Smooth muscle cell (in vitro differentiated cells): ENCODE results near the gene ALDH16A1. TPM values are rescaled to one million over a fixed set of nuclear protein-coding genes. Genes with fewer than 3 reads are reported as not detected.

Experiments
- DNase-seq: peaks from one replicate; lab custom pipeline; 2025; ENCODE audit not compliant: unreplicated experiment; lab: John Stamatoyannopoulos, UW
- H2AFZ ChIP-seq: fragments of 200-600 bp; sonication (generic); 2 replicates; pipeline ENCODE4 v1.6.0; 2016; ENCODE audit warnings: antibody characterized with exemption, low read depth, mild to moderate bottlenecking
- H3F3A ChIP-seq: fragments of 200-600 bp; sonication (generic); 2 replicates; pipeline ENCODE4 v1.6.0; 2017; ENCODE audit warnings: antibody characterized with exemption, low read depth
- H3K27ac ChIP-seq: fragments of 200-600 bp; sonication (generic); 2 replicates; pipeline ENCODE4 v1.5.1; 2016; ENCODE audit warnings: low read depth, mild to moderate bottlenecking
- H3K27me3 ChIP-seq: fragments of 200-600 bp; sonication (generic); 2 replicates; pipeline ENCODE4 v1.6.1; 2016; ENCODE audit warnings: low read depth, mild to moderate bottlenecking
- H3K36me3 ChIP-seq: fragments of 200-600 bp; sonication (generic); 2 replicates; pipeline ENCODE4 v1.5.1; 2016; ENCODE audit warnings: low read depth
- H3K4me1 ChIP-seq: fragments of 200-600 bp; sonication (generic); 2 replicates; pipeline ENCODE4 v1.5.1; 2016; ENCODE audit warnings: low read depth
- H3K4me2 ChIP-seq: fragments of 200-600 bp; sonication (generic); 2 replicates; pipeline ENCODE4 v1.6.0; 2016; ENCODE audit warnings: mild to moderate bottlenecking
- H3K4me3 ChIP-seq: fragments of 200-600 bp; sonication (generic); 2 replicates; pipeline ENCODE4 v1.5.1; 2016; ENCODE audit warnings: mild to moderate bottlenecking
- H3K79me2 ChIP-seq: fragments of 200-600 bp; sonication (generic); 2 replicates; pipeline ENCODE4 v1.6.0; 2016; ENCODE audit warnings: low read depth, mild to moderate bottlenecking
- H3K9ac ChIP-seq: fragments of 200-600 bp; sonication (generic); 2 replicates; pipeline ENCODE4 v1.6.0; 2016; ENCODE audit warnings: low read depth
- H3K9me3 ChIP-seq: fragments of 200-600 bp; sonication (generic); replicated peaks from 2 replicates; pipeline ENCODE4 v1.5.1; 2016; ENCODE audit warnings: low read depth
- H4K20me1 ChIP-seq: fragments of 200-600 bp; sonication (generic); 2 replicates; pipeline ENCODE4 v1.6.0; 2016; ENCODE audit warnings: low read depth
- CTCF ChIP-seq: fragments of 200-600 bp; sonication (generic); IDR thresholded peaks from 2 replicates; pipeline ENCODE4 v1.5.1; 2017; ENCODE audit warnings: borderline replicate concordance, mild to moderate bottlenecking, antibody characterized with exemption; ENCODE audit not compliant: insufficient read depth, poor library complexity, severe bottlenecking
- WGBS: methylation state at CpG from one replicate; pipeline ENCODE4 v1.1.7; 2016; ENCODE audit warnings: low lambda C conversion rate; 5-methylcytosine and 5-hydroxymethylcytosine counted together
- polyA plus RNA-seq: library from polyadenylated mRNA; unstranded; fragments of >200 nt; fragmentation: Nextera tagmentation; extraction: Ambion mirVana; gene quantifications from 2 replicates; pipeline ENCODE4 v1.2.1, GENCODE V29; 2016
- total RNA-seq: library from RNA; depleted of rRNA; stranded (reverse); fragments of >200 nt; gene quantifications from 2 replicates; pipeline ENCODE4 v1.2.3, GENCODE V29; 2014

ALDH16A1 gene
- total and polyA plus RNA-seq, 2 experiments from 2014 or later, result 10.5 to 24.6 TPM

- TF ChIP-seq CTCF, result peak; percentile 29
- DNase-seq, result no peak
- no peak overlapping the region for H3K9ac ChIP-seq
- peaks cover 99% of the 10 kb centered on the region for H3K27me3 ChIP-seq
- H3K4me2 ChIP-seq, result peak overlapping the region; percentile 65
- 9% methylated on average over 38 of the region's 58 CpGs for WGBS
- H3K27ac ChIP-seq, result no peak overlapping the region
- H3K36me3 ChIP-seq, result no peaks in the 10 kb centered on the region
- no peaks in the 10 kb centered on the region for H3K79me2 ChIP-seq
- H3F3A ChIP-seq, result peaks cover 3% of the 10 kb centered on the region
- no peak overlapping the region for H2AFZ ChIP-seq
- H3K9me3 ChIP-seq, result no peaks in the 10 kb centered on the region
- no peaks in the 10 kb centered on the region for H4K20me1 ChIP-seq
- H3K4me1 ChIP-seq, result peaks cover 13% of the 10 kb centered on the region
- H3K4me3 ChIP-seq, result no peak overlapping the region
These were observed 30.5 kb upstream of the ALDH16A1 start for GRCh38 chr19:49422407-49423070.

- no peak for DNase-seq
- peaks cover 99% of the 10 kb centered on the region for H3K27me3 ChIP-seq
- H3K4me1 ChIP-seq, result peaks cover 19% of the 10 kb centered on the region
- H3K4me2 ChIP-seq, result peak within 1 kb of the TSS; percentile 65
- no peaks in the 10 kb centered on the region for H3K9me3 ChIP-seq
- TF ChIP-seq CTCF, result no peak
- H3K36me3 ChIP-seq, result no peaks in the 10 kb centered on the region
- H2AFZ ChIP-seq, result no peak within 1 kb of the TSS
- no peak within 1 kb of the TSS for H3K4me3 ChIP-seq
- 33% methylated on average over 40 of the region's 42 CpGs for WGBS
- H3K79me2 ChIP-seq, result no peaks in the 10 kb centered on the region
- H3K27ac ChIP-seq, result no peak within 1 kb of the TSS
- no peaks in the 10 kb centered on the region for H4K20me1 ChIP-seq
- peaks cover 3% of the 10 kb centered on the region for H3F3A ChIP-seq
- H3K9ac ChIP-seq, result no peak within 1 kb of the TSS
These were observed 29.7 kb upstream of the ALDH16A1 start, which contains the start of gene PTH2 for GRCh38 chr19:49423071-49423984. TSS of gene PTH2 (minus strand) at chr19:49423441. CDS start at chr19:49423339, 102 bp downstream.

GRCh38 chr19:49423985-49424303 is 29.1 kb upstream of the ALDH16A1 start:
- H3K4me2 ChIP-seq, result no peak overlapping the region
- peaks cover 19% of the 10 kb centered on the region for H3K4me1 ChIP-seq

More at GRCh38 chr19:49423985-49424303, 29.1 kb upstream of the ALDH16A1 start:
- 37% methylated on average over 3 of the region's 3 CpGs for WGBS
- H3K9me3 ChIP-seq, result no peaks in the 10 kb centered on the region
- DNase-seq, result no peak
- no peaks in the 10 kb centered on the region for H3K79me2 ChIP-seq
- no peak overlapping the region for H3K9ac ChIP-seq
- peaks cover 3% of the 10 kb centered on the region for H3F3A ChIP-seq
- H3K27me3 ChIP-seq, result peaks cover 99% of the 10 kb centered on the region
- TF ChIP-seq CTCF, result no peak
- H2AFZ ChIP-seq, result no peak overlapping the region
- H4K20me1 ChIP-seq, result no peaks in the 10 kb centered on the region
- no peaks in the 10 kb centered on the region for H3K36me3 ChIP-seq
- no peak overlapping the region for H3K27ac ChIP-seq
- H3K4me3 ChIP-seq, result no peak overlapping the region
